Right lung (tissue), 10 donors: ENCODE data around the gene MACROH2A2. TPM values are rescaled to one million over a fixed set of nuclear protein-coding genes. Genes with fewer than 3 reads are reported as not detected.
"Not testable (repeated sequence)": the region's sequence is repeated elsewhere in the genome, so short reads cannot be mapped to it uniquely, and the experiment has no call there.

ENCODE experiments used
- DNase-seq, 2 donors: peaks; one replicate each; pipeline ENCODE4 v3.0.0-alpha.2; 2013
- long read RNA-seq, 8 donors: transcript quantifications; one replicate each; lab custom pipeline, GENCODE V29; 2026
- polyA plus RNA-seq, 5 donors: library from polyadenylated mRNA; unstranded; fragments of 120-200 nt; gene quantifications; one replicate each; pipeline versions ENCODE4 v1.2.1 to v1.2.3, GENCODE V29; 2013; ENCODE audit warnings: inconsistent platforms in 1 of 5, low replicate concordance in 1 of 5; ENCODE audit not compliant: insufficient read length in 5 of 5, insufficient read depth in 1 of 5

The MACROH2A2 gene
- polyA plus RNA-seq: 10 to 100 TPM; 69.3 to 78.0 (median 71.6) TPM
- long read RNA-seq, donor 1, transcript H2AFY2-201 (9 exons, 1,980 nt): major isoform, 36 of 98 reads
- long read RNA-seq, donor 1, partial matches to known transcripts: 44 of 98 reads
- long read RNA-seq, donor 1, other reads (novel, unspliced or antisense): 18 of 98 reads
- long read RNA-seq, donor 2, transcript H2AFY2-201 (9 exons, 1,980 nt): major isoform, 26 of 26 reads
- long read RNA-seq, donor 2, partial matches to known transcripts: 0 of 26 reads
- long read RNA-seq, donor 2, other reads (novel, unspliced or antisense): 0 of 26 reads
- long read RNA-seq, donor 3, transcript H2AFY2-201 (9 exons, 1,980 nt): major isoform, 26 of 49 reads
- long read RNA-seq, donor 3, partial matches to known transcripts: 23 of 49 reads
- long read RNA-seq, donor 3, other reads (novel, unspliced or antisense): 0 of 49 reads
- long read RNA-seq, donor 4, transcript H2AFY2-201 (9 exons, 1,980 nt): major isoform, 7 of 12 reads
- long read RNA-seq, donor 4, partial matches to known transcripts: 5 of 12 reads
- long read RNA-seq, donor 4, other reads (novel, unspliced or antisense): 0 of 12 reads
- long read RNA-seq, donor 5, transcript H2AFY2-201 (9 exons, 1,980 nt): major isoform, 21 of 44 reads
- long read RNA-seq, donor 5, partial matches to known transcripts: 23 of 44 reads
- long read RNA-seq, donor 5, other reads (novel, unspliced or antisense): 0 of 44 reads
- long read RNA-seq, donor 6, transcript H2AFY2-201 (9 exons, 1,980 nt): major isoform, 29 of 42 reads
- long read RNA-seq, donor 6, partial matches to known transcripts: 13 of 42 reads
- long read RNA-seq, donor 6, other reads (novel, unspliced or antisense): 0 of 42 reads
- long read RNA-seq, donor 7, transcript H2AFY2-201 (9 exons, 1,980 nt): major isoform, 14 of 14 reads
- long read RNA-seq, donor 7, partial matches to known transcripts: 0 of 14 reads
- long read RNA-seq, donor 7, other reads (novel, unspliced or antisense): 0 of 14 reads
- long read RNA-seq, donor 8, transcript H2AFY2-201 (9 exons, 1,980 nt): major isoform, 16 of 16 reads
- long read RNA-seq, donor 8, partial matches to known transcripts: 0 of 16 reads
- long read RNA-seq, donor 8, other reads (novel, unspliced or antisense): 0 of 16 reads

GRCh38 chr10:70052462-70053217 is at the start of gene MACROH2A2:
MACROH2A2 (plus strand) TSS chr10:70052846; CDS start chr10:70075659, 22,813 bp downstream.
- DNase-seq: peak; percentile 77 to 78

DNA sequence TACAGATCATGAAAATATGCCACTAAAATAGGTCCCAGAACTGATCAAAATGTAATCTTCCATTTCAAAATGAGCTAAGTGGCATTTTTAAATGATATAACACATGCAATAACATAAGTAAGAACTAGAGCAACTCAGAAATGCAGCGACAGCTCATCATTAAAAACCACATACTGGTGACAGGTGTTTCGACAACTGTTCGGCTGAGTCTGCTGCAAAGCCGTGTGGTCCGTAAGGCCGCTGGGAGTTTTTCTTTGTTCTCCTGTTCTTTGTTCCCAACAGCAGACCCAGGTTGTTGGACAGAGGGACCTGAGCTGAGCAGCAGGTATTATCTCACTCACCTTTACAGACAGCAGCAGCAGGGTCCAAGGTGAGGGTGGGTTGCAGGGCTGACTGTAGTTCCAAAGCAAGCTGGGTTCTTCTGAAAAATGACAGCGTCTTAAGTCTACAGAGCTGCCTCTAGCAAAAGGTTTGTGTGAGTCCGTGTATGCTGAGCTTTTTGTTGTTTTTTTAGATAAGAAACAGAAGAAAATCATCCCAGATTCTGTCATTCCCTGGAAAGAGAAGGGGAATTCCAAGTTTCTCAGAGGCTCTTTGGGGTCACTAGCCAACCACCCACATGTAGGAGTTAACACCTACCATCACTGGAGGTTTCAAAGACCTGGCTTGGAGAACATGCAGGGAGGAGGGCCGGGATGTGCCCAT is 45.4 kb upstream of the MACROH2A2 start:
- DNase-seq: no peak

DNA sequence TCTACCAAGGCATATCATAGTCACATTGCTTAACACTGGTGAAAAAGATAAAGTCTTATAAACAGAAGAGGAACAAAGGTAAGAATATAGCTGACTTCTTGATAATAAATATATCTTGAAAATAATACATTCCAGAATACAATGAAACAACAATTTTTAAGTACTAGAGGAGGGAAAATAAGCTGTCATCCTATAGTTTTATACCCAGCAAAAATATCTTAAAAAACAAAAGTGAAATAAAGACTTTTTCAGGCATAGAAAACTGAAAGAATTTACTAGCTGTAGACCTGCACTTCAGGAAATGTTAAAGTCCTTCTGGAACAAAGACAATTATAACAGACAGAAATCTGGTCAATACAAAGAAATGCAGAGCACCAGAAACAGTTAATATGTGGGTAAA is 21.4 kb upstream of the MACROH2A2 start:
- DNase-seq: no peak

DNA sequence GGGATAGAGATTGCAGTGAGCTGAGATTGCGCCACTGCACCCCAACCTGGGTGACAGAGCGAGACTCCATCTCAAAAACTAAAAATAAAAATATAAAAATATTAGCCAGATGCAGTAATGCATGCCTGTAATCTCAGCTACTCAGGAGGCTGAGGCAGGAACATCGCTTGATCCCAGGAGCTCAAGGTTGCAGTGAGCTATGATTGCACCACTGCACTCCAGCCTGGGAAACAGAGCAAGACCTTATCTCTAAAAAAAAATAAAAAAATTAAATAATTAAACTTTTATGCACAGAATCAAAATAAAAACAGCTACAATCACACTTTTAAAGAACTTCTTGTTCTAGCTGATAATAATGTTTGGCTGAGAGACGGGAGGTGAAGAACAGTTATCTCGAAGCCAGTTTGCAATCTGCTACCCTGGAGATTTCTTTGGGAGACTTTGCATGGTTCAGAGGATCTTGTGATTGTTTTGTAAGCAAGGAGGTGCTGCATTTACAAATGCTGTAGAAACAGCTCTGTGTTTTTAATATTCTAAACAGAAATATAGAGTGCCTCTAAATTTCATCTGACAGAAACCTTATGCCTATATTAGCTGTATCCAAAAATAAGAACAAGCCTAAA is 19.9 kb upstream of the MACROH2A2 start:
- DNase-seq: no peak

GRCh38 chr10:70034232-70034631 is 18.4 kb upstream of the MACROH2A2 start:
- no peak for DNase-seq

DNA sequence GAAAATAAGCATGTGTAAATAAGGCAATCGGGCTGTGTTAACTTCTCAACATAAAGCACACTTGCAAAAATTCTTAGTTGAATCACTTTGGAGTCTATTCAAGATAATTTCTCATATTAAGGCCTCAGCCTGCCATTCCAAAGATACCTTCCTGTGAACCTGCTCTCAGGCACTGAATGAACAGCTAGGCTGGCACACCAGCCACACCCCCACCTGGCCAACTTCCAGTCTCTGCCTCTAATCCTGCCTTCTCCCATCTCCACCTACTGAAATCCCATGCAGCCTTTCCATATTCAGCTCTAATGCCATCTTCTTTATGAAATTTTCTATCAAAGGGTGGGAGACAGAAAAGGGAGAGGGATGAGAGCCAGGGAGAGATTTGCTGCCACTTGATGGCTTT is 17.1 kb upstream of the MACROH2A2 start:
- DNase-seq: no peak

GRCh38 chr10:70038923-70039322 is 13.7 kb upstream of the MACROH2A2 start:
- DNase-seq: no peak

DNA sequence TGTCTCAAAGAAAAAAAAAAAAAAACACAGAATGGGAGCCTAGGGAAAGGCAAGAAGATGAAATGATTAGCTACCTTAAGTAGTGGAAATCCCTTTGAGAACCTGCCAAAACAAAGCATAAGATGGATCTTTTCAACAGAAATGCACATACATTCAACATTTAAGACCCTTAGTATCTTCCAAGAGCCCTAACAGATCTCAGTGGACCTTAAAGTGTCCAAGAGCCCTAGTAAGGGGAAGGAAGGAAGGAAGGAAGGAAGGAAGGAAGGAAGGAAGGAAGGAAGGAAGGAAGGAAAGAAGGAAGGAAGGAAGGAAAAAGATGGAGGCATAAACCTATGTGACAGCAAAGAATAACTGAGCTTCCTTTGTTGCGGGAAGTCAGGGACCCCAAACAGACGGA is 11.6 kb upstream of the MACROH2A2 start:
- no peak for DNase-seq

GRCh38 chr10:70041739-70042138 is 10.9 kb upstream of the MACROH2A2 start:
- not testable (repeated sequence) for DNase-seq

DNA sequence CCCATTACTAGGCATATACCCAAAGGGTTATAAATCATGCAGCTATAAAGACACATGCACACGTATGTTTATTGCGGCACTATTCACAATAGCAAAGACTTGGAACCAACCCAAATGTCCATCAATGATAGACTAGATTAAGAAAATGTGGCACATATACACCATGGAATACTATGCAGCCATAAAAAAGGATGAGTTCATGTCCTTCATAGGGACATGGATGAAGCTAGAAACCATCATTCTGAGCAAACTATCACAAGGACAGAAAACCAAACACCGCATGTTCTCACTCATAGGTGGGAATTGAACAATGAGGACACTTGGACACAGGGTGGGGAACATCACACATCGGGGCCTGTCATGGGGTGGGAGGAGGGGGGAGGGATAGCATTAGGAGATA is 5.6 kb upstream of the MACROH2A2 start:
- not testable (repeated sequence) for DNase-seq

- peak; percentile 75 for DNase-seq
Measured at GRCh38 chr10:70048030-70048723, 4.5 kb upstream of the MACROH2A2 start.

DNA sequence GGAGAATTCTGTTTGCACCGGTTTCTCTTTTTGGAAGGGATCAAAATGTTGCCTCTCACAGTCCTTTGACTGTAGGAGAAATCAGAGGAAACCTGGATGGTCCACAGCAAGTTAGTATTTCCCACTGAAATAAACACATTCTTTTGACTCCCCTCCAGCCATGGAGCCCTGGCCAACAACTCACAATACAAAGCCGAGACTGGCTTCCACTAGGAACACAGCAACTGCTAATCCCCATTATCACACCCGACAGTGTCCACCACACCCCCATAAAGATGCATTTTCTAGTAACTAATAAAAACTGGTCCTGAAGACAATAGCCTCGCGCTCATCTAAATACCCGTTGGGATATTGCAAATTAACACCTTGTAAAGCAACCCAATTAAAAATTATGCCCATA is 798 bp upstream of the MACROH2A2 start:
- no peak for DNase-seq

DNA sequence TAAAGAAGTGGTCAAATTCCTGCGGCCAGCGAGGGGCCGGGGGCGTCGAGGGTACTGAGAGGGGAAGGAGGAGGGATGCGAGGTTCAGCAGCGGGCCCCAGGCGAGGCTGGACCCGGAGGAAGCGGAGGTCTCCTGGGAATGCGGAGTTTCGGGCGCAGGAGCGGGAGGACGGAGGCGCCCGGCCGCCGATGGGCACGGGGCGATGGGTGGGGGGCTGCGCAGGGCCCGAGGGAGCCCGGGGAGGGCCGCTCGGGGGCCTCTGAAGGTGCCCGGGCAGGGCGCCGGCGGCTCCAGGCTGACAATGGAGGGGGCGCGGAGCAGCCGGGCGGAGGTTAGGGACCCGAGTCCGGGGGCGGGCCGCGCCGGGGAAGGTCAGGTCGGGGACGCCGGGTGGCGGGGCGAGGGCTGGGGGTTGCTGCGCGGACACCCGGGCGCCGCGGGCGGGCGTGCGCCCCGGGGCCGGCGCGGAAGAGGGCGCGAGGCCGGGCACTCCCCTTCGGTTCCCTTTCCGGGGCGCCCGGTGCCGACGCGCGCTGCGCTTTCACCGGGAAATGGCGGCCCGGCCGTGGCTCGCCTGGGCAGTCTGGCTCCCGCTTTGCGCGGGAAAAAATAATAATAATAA is 683 bp downstream of the MACROH2A2 start:
- peak in 1 of 2 donors; percentile 37 for DNase-seq

DNA sequence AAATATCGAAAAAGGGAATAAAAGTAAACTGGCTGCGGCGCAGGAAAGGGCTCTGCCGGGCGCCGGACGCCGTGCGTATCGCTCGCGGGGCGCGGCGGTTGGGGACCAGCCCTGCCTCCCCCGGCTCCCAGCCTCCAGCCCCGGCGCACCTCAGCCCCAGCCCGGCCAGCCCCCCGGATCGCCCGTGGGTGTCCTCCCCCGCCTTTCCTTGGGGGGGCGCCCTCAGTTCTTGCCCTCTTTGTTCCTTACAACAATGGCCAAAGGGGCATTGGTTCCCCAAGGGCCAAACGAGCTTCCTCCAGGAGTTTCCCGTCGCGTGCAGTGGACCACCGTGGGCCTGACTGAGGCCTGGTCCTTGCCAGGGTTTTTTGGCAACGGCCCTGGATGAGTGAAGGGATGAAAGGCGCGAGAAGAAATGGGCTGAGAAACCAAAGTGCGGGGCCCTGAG is 1.2 kb downstream of the MACROH2A2 start:
- DNase-seq: no peak

DNA sequence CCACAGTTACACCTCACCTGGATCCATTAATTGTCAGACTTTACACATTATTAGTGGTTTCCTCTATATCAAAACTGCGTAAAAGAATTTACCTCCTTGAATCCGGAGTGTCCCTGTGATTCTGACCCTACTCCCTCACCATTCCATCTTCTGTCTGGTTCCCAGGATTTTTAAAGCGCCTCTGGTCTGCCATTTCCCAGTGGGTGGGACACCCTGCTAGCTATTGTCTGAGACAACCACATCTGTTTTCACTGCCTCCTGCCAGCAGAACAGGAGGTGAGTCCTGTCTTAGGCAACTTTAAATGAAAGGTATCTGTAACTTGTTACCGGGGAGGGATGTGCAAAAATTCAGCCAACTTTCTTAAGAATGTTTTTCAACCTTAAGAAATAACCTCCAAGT is 2.3 kb downstream of the MACROH2A2 start:
- DNase-seq: no peak

DNA sequence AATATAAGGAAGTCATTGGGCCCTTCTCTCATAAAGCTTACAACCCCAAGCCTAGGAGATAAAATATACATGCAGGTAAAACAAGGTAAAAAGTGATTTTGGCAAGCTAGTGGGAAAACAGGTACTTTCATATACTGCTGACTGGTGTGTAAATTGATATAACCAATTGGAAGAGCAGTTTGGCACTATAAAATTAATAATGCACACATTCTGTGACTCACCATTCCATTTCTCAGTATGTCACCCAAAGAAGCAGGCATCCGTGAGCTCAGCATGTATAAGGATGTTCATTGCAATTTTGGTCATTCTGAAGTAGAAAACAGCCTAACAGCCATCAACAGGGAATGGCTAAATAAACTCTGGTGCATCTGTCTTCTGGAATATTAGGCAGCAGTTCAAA is 2.9 kb downstream of the MACROH2A2 start:
- no peak for DNase-seq

- no peak for DNase-seq
Measured at GRCh38 chr10:70057306-70057705, 4.7 kb downstream of the MACROH2A2 start.

DNA sequence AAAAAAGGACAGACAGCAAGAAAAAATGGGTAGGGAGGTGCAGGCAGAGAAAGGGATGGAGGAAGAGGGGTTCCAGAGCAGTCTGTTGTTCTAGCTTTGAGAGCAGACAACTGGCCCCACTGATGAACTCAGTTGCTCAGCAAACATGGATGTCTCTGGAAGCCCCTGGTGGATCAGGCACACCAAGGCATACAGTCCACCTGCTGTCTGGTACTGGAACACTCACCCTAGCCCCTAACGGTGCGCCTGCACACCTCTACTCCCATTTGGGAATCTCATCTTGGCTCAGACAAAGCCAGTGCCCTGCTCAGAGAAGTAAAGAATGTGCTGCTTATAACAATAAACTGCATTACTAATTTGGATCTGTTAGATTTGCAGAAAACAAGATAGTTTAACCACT is 7.7 kb downstream of the MACROH2A2 start:
- DNase-seq: no peak
